HG03565 (cell line): Measurements from ENCODE around the gene RNASEL.
A peak's percentile ranks its signal among the peaks of the same experiment; 100 is the strongest.

Experiments
- ATAC-seq: cut with Tn5 transposase; IDR thresholded peaks from one replicate; pipeline ENCODE4 v1.9.1; 2021; ENCODE audit warnings: mild to moderate bottlenecking, moderate library complexity; ENCODE audit not compliant: unreplicated experiment

RNASEL gene

DNA sequence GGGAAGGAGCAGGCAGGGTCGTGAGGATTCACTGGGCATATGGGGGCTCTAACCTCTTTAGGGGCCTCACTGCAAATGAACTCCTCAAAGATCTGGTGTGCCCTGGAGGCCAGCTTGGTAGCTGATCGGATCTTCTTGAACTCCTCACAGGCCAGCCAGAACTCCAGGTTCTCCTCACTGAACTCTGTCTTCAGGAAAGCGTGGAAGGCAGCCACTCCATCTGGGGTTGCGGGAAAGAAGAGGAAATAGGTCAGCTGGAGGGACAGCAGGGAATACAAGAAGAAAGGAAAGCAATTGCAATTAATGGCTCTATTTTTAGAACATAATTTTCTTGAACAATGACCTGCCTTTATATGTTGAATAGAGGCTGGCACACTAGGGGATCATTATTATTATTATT is 12.9 kb upstream of the RNASEL start:
- no peak for ATAC-seq

DNA sequence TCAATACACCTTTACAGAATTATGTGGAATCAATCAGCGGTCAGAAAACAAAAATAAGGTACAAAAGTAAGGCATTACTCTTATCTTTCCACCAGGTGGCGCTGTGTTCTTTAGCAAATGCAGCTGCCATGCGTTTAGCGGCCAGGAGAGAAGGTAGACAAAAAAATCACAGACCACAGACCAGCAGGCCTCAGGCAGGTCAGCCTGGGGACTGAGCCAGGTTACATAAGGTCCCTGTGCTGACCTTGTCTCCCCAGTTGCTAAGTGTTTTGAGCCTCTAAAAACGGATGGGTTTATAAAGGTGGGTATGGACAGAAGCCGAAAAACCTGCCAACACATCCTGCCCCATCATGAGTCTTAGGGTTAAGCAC is 12.3 kb upstream of the RNASEL start:
- ATAC-seq = no peak

DNA sequence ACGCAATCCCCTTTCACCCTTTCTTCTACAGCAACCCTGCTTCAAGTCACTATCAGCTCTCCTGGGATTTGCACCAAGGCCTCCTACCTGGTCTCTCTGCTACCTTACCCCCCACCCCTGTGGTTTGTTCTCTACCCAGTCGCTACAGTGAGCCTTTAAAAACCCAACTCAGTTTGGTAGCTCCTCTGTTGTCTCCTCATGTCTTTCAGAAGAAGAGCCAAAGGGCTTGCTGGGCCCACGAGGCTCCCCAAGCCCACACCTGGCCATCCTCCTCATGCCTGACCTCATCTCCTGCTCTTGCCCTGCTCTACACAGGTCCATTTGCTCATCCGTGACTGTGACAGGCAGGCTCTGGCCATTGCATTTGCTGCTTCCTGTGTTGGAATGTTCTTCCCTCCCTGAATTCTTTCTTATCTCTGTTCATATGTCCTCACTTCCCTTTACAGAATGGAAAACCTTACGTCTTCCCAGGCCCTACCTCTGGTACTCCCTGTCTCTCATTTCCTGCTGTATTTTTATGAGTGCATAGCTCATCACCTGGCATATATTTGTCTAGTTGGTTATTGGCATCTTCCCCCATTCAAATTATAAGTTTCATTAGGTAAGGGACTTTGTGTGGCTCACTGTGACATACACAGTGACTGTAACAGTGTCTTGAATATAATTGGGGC is 11.8 kb upstream of the RNASEL start:
- no peak for ATAC-seq

DNA sequence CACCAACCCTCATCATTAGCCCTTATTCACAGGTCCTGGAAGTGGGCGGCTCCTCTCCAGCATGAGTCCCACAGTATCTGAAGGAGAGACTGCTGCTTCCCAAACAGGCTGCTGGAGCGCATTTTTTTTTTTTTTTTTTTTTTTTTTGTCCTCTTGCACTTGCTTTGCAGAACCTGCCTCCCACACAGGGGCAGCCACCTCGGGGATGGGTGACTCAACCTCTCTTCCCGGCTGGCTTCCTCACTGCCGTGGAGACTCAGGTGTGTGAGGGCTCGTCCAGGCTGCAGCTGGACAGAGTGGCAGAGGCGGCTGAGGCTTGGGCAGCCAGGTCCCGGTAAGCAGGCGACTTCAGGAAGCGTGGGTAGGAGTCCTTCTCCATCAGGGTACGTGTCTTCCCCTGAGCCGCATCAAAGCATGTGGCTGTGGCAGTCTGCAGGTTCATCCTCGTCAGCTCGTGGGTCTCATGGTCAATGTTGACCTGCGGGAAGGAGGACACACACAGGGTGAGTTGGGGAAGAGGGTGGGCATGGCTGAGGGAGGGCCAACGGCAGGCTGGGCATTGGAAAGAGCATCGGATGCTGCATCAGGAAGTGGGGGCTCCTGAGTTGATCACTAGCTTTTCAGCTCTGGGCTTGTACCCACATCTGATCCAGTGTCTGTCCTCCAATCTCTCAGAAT is 11.1 kb upstream of the RNASEL start:
- ATAC-seq = no peak

DNA sequence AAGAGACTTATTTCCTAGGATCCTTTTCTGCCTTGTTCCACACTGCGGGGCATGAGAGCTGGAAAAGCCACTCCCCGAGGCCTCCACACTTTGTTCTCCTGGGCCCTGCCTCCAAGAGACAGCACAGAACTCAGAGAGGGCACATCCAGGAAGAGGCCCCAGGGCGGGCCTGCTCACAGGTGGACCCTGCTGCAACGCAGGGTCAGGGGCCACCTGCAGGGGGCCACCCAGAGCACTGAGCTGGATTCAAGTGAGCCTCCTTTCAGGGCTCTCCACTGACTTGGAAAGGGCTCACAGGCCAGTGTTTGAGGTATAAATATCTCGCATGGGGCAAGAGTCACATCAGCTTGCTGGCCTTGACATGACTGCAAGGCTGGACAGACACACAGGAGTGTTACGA is 10.3 kb upstream of the RNASEL start:
- no peak for ATAC-seq

DNA sequence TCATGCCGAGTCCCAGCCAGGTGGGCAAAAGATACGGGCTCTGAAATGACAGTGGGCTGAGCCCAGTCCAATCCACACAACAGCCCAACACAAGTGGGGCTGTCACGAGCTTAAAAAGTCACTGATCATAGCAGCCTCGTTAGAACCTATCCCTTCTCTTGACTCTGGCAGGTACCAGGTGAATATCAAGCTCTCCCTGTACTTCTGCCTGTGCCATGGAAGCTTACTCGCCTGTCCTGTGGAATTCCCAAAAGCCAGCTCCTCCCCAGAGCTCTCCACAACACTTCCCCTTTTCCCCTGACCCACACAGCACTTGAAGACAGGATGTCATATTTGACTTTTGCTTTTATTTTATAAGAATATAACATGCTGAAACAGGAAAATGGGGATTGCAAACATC is 9.2 kb upstream of the RNASEL start:
- no peak for ATAC-seq

DNA sequence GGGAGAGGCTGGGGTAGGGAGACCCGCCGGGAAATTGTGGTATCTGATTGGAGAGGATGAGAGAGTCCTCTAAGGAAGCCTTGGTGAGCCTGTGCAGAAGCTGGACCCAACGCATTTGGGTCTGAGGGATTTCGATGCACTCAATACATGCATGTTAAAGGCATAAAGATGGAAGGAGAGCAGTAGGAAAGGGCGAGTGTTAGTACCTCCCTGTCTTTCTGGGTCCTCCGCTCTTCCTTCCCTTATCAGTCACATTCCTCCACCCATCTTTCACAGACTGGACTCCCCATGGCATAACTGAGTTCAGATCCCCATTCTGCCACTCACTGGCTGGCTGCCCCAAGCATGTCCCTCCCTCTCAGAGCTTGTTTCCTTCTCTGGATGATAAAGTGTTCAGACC is 7.9 kb upstream of the RNASEL start:
- ATAC-seq = no peak

DNA sequence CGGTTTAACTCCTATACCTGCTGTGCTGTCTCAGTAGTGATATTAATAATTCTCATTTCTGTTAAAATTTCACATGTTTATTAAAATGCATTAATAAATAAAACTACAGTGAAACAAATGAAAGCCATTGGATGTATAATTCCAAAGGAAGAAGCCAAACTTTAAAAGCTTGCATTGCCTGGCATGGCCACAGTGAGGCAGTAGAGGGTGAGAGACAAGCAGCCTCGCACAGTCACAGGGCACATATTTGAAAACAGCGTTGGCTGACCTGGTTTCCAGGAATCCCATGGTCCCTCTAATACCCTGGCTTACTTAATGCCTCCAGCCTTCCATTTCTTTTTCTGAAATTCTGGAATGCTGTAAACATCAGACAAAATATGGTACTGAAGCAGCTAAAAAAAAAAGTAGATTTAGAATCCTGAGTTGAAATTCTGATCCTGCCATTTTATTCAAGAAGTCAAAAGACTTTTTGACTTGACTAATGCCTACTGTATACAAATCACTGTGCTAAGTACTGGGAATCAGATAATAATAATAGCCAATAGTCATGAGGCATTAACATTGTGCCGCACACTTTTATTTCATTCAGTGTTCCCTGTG is 6.7 kb upstream of the RNASEL start:
- no peak for ATAC-seq

DNA sequence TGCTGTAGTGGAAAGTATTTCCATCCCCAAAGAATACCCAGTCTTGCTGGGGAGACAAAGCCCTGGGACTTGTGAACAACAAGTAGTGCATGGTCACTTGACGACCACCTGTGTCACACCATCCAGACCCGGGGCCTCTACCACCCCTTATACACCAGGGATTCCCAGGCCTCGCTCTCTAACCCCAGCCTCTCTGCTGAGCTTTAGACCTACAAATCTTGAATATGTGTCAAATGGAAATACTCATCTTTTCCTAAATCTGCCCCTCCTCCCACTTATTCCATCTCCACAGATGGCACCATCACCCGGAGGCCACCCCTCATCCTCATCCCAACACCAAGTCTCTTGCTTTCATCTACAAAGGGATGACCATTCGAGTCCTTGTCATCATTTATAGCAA is 875 bp upstream of the RNASEL start:
- no peak for ATAC-seq

DNA sequence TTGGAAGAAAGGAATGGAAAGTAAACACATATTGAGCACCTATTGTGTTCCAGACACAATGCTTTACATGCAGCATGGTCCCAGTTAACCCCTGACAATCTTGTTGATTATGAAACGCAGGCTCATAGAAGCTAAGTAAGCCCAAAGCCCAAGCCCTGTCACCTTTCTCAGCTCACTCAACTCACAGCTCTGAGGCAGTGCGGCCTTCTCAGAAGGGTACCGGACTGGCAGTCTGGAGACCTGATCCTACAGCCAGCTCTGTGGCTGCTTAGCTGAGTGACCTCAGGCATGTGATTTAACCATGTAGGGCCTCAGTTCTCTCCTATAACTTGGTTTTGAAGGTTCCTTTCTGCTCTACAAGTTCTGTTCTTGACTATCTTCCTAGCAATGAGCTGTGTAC is 464 bp upstream of the RNASEL start:
- no peak for ATAC-seq

DNA sequence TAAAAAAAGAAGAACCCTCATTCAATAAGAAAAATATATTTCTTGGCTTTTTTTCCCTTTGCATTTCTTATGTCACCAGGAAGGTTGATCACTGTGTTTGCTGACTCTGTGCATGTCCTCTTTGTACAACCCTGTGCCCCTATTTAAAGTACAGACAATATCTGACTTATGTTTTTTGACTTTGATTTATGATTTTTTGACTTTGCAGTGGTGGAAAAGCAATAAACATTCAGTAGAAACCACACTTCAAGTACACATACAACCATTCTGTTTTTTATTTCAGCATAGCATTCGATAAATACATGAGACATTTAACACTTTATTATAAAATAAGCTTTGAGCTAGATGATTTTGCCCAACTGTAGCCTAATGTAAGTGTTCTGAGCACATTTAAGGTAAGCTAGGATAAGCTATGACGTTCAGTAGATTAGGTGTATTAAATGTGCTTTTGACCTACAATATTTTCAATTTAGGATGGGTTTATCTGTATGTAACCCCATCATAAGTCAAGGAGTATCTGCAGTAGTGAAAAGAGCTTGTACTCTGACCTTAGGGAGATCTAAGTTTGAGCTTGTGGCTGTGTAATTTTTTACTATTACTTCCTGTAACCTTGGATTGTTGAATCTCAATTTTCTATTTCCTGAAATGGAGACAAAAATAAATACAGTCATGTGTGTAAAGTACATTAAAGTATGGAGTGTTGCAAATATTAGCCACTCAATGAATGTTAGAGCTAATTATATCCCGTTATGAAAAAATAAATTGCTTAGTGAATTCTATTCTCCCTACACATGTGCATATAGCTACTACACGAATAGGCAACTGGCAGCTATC is 1.2 kb downstream of the RNASEL start:
- ATAC-seq = peak; percentile 15

DNA sequence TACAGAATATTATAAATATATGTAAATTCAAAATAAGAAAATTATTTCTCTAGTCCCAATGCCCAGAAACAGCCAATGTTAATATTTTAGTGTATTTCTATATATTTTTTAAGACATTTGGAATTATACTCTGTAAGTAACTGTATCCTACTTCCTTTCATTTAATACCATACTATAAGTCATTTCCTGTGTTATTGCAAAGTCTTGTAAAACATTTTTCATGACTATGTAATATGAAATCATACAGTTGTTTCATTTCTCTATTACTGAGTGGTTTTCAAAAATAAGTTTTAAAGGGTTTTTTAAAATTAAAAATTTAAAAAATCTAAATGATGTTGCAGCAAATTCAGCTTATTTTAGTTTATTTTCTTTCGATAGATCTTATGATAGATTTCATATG is 2.0 kb downstream of the RNASEL start:
- no peak for ATAC-seq

DNA sequence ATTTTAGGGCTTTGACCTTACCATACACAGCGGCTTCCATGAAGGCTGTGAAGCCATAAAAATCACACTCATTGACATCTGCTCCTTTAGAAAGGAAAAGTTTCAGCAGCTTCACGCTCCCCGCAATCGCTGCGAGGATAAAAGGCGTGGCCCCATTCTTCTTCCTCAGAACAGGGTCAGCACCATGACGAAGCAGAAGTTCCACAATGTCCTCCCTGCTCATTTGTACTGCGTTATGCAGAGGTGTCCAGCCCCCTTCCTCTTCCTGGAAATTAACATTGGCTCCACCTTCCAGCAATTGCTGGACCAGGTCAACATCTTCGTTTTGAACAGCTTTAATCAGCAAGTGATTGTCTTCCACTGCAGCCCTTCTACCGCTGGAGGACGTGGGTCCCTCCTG is 2.7 kb downstream of the RNASEL start:
- ATAC-seq = no peak

DNA sequence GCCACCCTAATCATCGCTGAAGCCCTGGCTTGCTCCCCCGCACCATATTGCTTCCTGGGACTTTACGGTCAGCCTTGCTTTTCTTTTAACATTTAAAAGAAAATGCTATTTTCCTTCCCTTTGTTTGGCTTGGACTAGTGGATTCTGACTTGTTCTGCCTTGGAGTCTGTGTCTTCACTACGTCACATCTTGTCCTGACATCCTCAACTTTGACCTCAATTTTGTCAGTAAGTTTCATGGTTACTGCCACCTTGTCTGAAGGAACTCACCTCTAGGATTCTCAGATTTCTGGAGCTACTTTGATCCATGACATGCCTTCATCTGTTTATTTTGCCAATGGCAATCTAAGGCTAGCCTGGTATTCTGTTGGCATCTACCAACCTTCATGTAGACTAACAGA is 4.3 kb downstream of the RNASEL start:
- ATAC-seq = no peak

DNA sequence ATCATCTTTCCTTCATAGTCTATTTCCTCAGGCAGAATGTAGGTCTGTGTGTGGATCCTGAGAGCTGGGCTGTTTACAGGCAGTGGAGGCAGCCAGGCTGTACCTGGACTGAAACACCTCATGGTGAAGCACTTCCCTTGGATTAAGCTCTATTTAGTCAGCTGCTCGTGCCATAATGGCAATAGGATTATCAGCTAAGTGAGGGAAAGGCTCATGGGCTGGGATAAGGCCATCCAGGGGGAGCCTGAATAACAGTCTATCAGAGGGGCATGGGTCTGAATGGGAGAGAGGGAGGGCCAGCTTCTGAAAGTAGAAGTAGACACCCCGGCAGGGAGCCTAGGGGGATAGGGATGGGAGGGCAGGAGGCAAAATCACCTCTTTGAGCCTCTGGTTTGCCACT is 8.3 kb downstream of the RNASEL start:
- no peak for ATAC-seq

DNA sequence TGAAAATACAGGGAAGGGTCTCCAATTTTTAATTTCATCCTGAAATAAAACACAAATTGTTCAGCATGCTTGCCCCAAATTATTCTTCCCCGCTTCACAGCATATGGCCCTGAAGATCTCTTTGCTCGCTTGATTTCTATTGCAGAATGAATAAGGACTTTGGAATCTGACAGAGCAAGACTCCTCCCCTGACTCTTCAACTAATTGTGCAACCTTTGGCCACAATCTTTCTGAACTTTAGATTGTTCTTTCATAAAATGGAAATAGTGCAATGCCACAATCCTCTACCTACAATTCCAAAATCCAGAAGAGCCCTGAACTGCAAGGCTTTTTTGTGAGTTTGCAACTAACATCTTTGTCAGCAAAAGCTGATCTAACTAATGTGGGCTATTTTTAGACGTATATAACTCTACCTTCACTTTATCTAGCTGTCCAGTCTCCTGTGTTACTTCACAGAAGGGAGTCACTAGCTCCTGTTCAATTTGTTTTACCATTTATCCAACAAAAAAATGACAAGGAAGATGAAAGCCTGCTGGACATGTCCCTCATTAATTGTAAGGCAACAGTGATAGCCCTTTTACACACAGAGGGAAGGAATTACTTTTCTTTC is 13.4 kb downstream of the RNASEL start:
- ATAC-seq = no peak

DNA sequence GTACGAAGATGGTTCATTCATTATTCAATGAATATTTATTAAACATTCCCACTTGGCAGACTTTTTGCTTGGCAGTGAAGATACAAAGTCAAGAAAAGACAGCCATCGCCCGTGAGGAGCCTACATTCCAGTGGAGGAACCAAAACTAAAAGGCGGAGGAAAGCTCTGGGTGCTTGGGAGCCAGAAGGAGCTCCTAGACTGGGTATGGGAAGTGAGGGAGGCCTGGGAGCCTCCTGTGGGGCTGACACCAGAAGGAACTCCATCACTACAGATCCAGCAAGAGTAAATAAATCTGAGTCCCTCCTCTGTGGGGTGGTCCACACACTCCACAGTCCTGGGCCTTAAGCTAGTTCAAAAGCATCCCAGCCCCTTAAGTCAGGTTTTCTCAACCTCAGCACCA is 14.9 kb downstream of the RNASEL start:
- no peak for ATAC-seq

DNA sequence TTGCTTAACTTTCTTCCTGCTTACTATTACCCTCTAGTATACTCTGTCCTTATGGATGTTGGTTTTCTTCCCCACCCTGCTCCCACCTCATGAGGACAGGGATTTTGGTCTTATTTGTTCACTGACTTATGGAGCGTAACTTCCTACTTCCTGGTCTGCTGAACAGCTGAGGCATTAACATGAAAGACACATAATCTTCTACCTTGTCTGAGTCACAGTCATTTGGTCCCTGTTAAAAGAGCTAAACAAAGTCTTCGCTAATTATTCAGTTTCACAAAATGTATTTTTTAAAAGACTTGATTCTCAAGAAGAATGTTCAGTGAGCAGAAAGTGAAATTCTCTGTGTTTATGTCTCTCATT is 18.5 kb downstream of the RNASEL start:
- no peak for ATAC-seq

DNA sequence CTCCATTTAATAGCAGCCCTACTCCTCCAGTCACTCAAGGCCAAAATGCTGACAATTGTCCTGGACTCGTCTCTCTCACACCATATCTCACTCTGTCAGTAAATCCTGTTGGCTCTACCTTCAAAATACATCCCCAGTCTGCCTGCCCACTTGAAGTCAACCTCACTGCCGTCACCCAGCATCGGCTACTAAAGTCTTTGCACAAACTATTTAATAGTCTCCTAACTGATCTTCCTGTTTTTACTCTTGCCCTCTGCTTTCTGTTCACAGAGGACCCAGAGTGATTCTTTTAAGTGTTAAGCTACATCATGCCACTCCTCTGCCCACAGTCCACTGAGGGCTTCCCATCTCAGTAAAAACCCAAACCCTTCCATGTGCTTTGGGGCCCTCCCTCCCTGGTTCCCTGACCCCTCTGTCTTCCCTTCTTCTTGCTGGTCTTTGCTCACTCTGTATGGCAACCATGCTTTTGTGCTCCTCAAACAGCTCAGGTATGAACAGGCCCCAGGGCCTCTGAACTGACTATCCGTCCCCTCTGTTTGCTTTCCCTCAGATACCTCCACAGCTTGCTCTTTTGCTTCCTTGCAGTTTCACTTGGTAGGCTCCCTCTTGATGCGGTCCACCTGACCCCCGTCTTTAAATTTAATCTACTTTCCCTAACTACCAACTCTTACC is 19.0 kb downstream of the RNASEL start:
- ATAC-seq = no peak

DNA sequence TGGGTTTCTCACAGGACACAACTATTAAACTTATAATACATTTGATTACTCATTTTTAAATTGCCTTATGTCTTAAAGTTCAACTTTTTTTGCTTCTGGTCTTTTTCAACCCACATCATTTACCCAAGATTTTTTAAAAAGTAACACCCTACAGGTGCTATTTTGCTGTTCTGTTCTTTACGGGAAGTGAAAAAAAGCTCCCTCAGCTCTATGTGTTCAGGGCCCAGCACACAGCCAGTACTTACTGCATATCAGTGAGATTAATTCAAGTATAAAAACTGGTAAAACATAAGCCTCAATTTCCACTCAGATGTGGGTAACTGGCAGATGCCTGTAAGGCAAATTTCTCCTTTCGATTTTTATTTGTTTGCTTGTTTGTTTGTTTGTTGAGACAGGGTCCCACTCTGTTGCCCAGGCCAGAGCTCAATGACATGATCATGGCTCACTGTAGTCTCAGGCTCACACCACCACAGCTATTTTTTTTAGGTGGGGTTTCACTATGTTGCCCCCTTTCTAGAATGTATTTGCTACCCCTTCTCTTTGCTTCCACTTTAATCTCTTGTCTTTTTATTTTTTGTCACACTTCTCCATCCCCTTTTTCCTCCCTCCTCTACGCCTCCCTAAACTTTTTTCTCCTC is 20.3 kb downstream of the RNASEL start:
- ATAC-seq = no peak
